Measurements from ENCODE around the gene NIFK.
"Not testable (repeated sequence)": the region's sequence is repeated elsewhere in the genome, so short reads cannot be mapped to it uniquely, and the experiment has no call there.

Gene NIFK

DNA sequence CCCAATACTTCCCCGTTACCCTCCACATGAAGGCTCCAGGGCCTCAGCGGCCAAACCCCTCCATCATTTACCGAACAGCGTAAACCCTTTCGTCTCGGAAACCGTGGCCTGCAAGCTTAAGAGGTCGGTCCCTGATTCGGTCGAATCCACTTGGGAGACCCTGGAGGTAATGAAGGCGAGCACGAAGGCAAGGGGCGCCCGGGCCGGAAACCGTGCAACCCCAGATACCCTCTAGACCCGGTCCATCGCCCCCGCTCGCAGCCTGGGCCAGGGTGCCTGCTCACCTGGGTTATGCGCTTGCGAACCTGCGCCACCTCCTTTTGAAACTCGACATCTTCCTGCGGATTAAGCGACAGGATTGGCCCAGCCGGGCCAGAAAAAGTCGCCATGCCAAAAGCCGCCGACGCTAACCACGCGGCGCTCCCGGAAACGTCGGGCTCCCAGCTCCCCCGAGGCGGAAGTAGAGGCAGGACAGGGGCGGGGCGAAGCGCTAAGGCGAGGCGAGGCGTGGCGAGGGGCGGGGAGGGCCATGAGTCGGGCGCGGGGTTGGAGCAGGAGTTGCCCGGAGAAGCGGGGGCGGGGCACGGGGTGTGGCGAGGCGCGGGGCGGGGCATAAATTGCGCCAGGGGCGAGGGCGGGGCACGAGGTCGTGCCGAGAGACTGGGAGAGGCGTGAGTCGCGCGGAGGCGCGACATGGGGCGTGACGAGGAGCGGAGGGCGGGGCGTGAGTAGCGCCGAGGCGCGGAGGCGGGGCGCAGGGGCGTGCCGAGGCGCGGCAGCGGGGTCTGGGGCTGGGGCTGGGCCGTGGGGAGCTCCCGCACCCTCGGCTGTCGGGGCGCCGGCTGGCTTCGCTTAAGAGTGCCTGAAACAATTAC, at the start of gene NIFK:
TSS of gene NIFK (minus strand) at position 414 of the 875 bp plus-strand sequence. CDS start at position 389, 25 bp downstream.
- DNase-seq = peak; percentile 94

- no peak for DNase-seq
These were observed 46.5 kb upstream of the NIFK start for GRCh38 chr2:121783180-121783579.

GRCh38 chr2:121778741-121779487, 42.2 kb upstream of the NIFK start:
- DNase-seq = no peak

- no peak for DNase-seq
These were observed 41.0 kb upstream of the NIFK start for GRCh38 chr2:121777699-121778058.

DNA sequence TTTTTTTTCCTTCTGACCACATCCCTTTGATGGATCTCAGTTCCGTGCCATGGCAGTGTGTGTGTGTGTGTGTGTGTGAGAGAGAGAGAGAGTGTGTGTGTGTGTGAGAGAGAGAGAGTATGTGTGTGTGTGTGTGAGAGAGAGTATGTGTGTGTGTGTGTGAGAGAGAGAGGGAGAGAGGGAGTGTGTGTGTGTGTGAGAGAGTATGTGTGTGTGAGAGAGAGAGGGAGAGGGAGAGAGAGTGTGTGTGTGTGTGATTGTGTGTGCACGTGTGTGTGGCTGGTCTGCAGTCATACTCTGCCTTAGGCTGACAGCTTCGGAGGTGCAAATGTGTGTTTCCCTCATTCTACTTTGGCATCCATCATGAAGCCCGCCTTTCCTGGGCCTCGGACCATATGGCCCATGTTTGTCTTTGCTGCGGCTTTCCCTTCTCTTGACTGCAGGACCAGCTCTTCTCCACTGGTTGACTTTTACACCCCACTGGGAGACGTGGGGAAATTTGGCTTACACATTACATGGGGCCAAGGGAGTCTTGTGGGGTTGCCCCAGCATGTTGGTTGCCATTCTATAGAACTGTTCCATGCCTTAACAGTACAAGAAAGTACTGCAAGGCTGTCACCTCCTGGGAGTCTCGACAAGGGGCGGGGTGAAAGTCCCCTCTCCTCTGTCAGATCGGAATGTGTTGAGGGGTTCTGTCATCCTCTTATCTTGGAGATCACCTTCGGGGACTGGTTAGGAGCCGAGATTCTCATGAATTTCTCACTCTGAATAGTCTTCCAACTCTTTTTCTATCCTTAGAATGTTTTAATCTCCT, 40.4 kb upstream of the NIFK start:
- DNase-seq = peak; percentile 63

DNA sequence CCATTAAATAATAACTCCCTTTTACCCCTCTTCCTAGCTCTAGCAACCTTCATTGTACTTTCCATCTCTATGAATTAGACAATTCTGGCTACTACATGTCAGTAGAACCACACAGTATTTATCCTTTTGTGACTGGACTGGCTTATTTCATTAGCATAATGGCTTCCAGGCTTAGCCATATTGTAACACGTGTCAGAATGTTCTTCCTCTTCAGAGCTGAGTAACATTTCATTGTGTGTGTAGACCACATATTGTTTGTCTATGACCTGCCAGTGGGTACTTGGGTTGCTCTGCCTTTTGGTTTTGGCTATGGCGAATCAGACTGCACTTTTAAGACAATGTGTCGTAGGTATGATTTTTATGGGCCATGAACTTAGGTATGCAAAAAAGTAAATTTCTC, 39.7 kb upstream of the NIFK start:
- no peak for DNase-seq

DNA sequence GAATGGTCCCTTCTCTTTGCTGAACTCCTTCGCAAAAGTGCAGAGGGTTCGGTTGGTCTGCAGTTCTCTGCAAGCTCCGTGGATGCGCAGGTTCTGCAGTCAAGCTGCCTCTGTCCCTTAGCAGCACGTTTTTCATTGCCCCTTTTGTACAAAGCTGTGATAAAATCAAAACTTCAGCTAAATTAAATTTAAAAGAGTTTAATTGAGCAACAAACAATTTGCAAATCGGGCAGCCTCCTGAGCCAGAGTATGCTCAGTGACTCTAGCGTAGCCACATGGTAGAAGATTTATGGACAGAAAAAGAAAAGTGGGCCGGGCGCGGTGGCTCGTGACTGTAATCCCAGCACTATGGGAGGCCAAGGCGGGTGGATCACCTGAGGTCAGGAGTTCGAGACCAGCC, 37.6 kb upstream of the NIFK start:
- DNase-seq = no peak

GRCh38 chr2:121771976-121772742, 35.5 kb upstream of the NIFK start:
- DNase-seq = peak; percentile 71

- DNase-seq = no peak
These were observed 31.6 kb upstream of the NIFK start for GRCh38 chr2:121768143-121768755.

DNA sequence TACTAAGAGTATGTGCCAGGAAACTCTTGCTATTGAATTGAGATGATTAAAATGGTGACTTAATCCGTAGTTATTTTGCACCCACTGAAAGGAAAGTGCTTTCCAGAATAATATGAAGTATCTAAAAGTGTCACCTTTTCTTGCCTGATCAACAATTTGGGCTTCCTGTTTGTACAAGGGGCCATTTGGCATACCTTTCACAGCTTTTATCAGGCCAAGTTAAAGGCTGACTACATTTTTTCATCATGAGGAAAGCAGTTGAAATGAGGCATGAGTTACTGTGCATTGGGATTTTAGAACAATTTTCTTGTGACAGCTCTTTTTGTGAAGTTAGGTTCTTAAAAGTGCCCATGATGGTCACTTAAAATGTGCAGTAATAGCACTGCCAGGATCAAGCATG, 29.9 kb upstream of the NIFK start:
- DNase-seq = no peak

GRCh38 chr2:121764681-121765228, 28.1 kb upstream of the NIFK start:
- no peak for DNase-seq

GRCh38 chr2:121755237-121756111, 18.8 kb upstream of the NIFK start, which contains the start of gene TSN:
TSS of gene TSN (plus strand) at chr2:121755651. CDS start at chr2:121755780, 129 bp downstream.
- peak; percentile 91 for DNase-seq

DNA sequence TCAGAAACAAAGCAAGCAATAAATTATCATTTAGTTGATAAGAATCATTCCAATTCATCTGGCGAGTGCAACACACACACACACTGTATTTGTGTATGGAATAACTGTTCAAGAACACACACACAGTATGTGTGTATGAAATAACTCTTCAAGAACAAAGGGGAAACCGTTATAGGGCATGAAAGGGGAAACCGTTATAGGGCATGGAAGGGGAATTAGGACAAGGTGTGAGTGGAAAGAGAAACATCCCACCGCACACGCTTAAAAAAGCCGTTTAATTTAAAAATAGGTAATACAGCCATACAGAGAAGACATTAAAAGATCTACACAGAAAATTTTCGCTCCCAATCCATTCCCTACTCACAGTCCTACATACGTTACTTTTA, 18.2 kb upstream of the NIFK start:
- DNase-seq = no peak

- DNase-seq = no peak
These were observed 11.5 kb upstream of the NIFK start for GRCh38 chr2:121748202-121748601.

DNA sequence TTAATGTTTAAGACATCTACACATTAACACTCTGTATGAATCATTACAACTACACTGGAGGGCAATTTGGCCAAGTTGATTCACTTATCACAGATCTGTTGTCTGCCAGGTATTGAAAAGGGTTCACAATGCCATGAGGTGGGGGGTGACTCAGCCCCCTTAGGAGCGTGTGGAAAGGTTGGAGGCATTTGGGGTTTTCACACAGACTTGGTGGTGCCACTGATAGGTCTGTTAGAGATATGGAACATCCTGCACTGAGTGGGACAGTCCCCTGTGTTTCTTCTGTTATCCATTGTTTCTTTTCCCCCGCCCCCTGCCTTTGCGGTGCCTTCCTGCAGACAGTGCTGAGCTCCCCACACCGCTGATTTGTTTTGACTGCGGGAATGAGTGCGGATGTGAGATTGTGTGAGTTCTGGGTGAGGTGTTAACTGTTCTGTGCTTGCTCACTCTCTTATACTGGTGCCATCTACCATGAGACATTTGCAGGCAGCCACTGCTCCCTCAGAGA, 9.4 kb upstream of the NIFK start:
- DNase-seq = no peak

- DNase-seq = no peak
These were observed 4.8 kb upstream of the NIFK start for GRCh38 chr2:121741450-121741849.

- no peak for DNase-seq
These were observed 4.3 kb upstream of the NIFK start for GRCh38 chr2:121740973-121741372.

DNA sequence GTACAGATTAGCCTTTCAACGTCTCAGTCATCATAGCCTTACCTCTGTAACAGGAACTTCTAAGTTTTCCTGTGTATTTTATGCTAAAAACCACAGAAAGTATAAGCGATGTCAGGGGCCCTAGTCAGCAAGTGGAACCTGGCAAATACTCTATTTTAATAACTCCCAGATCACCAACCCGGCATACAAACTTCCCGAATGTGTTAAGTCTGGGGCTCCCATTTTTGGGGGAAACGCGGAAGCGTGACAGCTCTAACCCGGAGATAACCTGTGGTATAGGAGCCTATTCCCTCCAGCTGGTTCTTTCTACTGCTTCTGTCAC, 574 bp downstream of the NIFK start:
- DNase-seq = no peak

DNA sequence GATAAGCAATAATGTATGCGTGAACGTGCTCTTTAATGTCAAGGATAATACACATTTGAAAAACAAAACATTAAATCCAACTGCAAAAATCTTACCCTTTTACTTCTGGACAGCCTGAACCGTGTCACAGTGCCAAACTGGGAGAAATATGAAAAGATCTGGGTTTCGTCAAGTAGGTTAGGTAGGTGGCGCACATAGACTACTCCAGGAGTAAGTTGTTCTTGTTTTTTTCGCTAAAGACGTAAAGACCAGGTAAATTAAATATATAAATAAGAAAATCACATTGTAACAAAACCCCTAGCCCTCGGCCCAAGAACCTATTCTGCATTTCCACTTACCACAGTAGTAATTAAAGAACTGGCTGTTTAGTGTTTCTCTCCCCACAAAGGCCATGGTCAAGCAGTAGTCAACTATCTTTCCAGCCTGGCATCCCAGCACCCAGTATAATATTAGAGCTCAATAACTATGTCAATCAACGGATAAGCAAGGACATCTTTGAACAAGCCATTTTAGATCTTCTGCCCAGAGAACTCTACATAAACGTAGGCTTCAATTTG, 1.1 kb downstream of the NIFK start:
- no peak for DNase-seq

- DNase-seq = not testable (repeated sequence)
These were observed 2.1 kb downstream of the NIFK start for GRCh38 chr2:121734544-121734943.
